ENCODE data around the gene CYSRT1. TPM values are rescaled to one million over a fixed set of nuclear protein-coding genes. Genes with fewer than 3 reads are reported as not detected.

Gene CYSRT1
- total RNA-seq, 4 donors from 2014 or later: 40.2 to 119 (median 67.6) TPM

- DNase-seq (ENCODE audit: low spot score in 2 of 2): peak; percentile 76 to 94
- intact Hi-C loops (cut with DNase I; ENCODE audit: low total_unique reads): no loop called here
- 25 to 44% methylated on average over 23 to 31 of the region's 36 CpGs for WGBS, 2 donors
Observed at GRCh38 chr9:137217276-137218211, 7.4 kb upstream of the CYSRT1 start.

GRCh38 chr9:137218212-137218753 lies 6.7 kb upstream of the CYSRT1 start:
- H3K4me3 ChIP-seq (ENCODE audit: low read depth, poor library complexity, severe bottlenecking): no peak overlapping the region
- DNase-seq (ENCODE audit: low spot score in 2 of 2): no peak
- 63 to 72% methylated on average over 19 to 20 of the region's 30 CpGs for WGBS, 2 donors
- intact Hi-C loops (cut with DNase I; ENCODE audit: low total_unique reads): no loop called here
- no peak for TF ChIP-seq POLR2A (IDR thresholded peaks at IDR 0.05)
- TF ChIP-seq CTCF (IDR thresholded peaks at IDR 0.05): no peak

More at GRCh38 chr9:137217276-137218211, 7.4 kb upstream of the CYSRT1 start:
- no peak for TF ChIP-seq POLR2A (IDR thresholded peaks at IDR 0.05)
- no peak for TF ChIP-seq CTCF (IDR thresholded peaks at IDR 0.05)
- peak overlapping the region; percentile 25 for H3K4me3 ChIP-seq (ENCODE audit: low read depth, poor library complexity, severe bottlenecking)

DNA sequence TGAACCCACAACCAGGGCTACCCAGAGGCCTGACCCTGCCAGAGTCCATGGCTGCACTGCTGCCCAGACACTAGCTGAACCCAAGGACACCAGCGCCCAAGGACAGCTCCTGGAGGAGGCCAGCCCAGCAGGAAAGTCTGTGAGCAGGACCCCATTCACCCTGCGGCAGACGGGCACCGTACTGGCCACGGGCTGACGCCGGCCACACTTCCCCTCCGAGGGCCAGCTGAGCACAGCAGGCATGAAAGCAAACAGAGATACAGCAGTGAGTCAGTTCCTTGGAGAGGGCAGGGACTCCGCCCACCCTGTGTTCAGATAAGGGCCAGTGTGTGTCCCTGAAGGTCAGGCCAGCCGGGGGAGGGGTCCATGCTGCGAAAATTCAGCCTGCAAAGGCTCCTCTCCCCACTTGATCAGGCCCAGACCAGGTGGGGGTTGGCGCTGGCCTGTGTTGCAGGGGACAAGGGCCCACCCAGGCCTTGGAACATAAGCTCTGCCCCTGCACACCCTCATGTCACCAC lies 6.2 kb upstream of the CYSRT1 start:
- no peak for TF ChIP-seq POLR2A (IDR thresholded peaks at IDR 0.05)
- no peak for TF ChIP-seq CTCF (IDR thresholded peaks at IDR 0.05)
- no peak for DNase-seq (ENCODE audit: low spot score in 2 of 2)
- H3K4me3 ChIP-seq (ENCODE audit: low read depth, poor library complexity, severe bottlenecking): no peak overlapping the region
- intact Hi-C loops (cut with DNase I; ENCODE audit: low total_unique reads): no loop called here
- 79 to 85% methylated on average over 12 of the region's 12 CpGs for WGBS, 2 donors

GRCh38 chr9:137219757-137220316 lies 5.1 kb upstream of the CYSRT1 start:
- WGBS, 2 donors: 76 to 85% methylated on average over 3 to 10 of the region's 10 CpGs
- DNase-seq (ENCODE audit: low spot score in 2 of 2): no peak
- H3K4me3 ChIP-seq (ENCODE audit: low read depth, poor library complexity, severe bottlenecking): no peak overlapping the region
- intact Hi-C loops (cut with DNase I; ENCODE audit: low total_unique reads): no loop called here
- TF ChIP-seq POLR2A (IDR thresholded peaks at IDR 0.05) (no peak), CTCF (IDR thresholded peaks at IDR 0.05) (no peak)

DNA sequence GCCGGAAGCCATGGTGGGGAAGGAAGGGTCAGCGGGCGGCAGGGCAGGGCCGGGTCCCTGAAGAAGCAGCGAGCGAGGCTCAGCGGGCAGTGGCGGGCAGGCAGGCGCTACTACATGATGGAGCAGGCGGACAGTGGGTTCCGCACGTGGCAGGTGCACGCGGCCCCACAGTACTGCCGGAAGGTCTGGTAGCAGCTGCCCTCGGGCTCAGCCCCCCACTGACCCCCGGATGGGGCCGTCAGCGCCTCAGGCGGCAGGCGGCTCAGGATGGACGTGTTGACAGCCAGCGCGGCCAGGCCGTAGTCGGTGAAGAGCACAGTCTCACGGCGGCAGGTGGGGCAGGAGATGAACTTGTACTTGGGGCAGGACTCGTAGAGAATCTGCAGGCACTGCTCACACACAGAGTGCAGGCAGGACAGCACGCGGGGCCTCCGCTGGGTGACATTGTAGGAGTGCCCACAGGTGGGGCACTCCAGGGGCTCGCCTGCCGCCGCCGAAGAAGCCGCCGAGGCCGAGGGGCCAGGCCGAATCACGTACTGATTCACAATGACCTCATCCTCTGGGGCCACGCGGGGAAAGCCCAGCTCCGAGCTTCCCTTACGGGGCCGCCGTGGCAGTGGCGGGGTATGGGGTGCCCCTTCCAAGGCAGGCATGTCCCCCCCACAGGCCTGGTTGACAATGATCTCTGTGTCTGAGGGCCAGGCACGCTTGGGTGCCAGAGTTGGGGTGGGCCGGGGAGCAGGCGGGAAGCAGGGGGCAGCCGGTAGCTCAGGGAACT lies 4.5 kb upstream of the CYSRT1 start:
- no peak overlapping the region for H3K4me3 ChIP-seq (ENCODE audit: low read depth, poor library complexity, severe bottlenecking)
- no peak for DNase-seq (ENCODE audit: low spot score in 2 of 2)
- intact Hi-C loops (cut with DNase I; ENCODE audit: low total_unique reads): no loop called here
- 89 to 91% methylated on average over 38 to 52 of the region's 52 CpGs for WGBS, 2 donors
- no peak for TF ChIP-seq POLR2A (IDR thresholded peaks at IDR 0.05)
- no peak for TF ChIP-seq CTCF (IDR thresholded peaks at IDR 0.05)
